Measurements from ENCODE around the gene DOCK7.

- TF ChIP-seq, protein P1, sequence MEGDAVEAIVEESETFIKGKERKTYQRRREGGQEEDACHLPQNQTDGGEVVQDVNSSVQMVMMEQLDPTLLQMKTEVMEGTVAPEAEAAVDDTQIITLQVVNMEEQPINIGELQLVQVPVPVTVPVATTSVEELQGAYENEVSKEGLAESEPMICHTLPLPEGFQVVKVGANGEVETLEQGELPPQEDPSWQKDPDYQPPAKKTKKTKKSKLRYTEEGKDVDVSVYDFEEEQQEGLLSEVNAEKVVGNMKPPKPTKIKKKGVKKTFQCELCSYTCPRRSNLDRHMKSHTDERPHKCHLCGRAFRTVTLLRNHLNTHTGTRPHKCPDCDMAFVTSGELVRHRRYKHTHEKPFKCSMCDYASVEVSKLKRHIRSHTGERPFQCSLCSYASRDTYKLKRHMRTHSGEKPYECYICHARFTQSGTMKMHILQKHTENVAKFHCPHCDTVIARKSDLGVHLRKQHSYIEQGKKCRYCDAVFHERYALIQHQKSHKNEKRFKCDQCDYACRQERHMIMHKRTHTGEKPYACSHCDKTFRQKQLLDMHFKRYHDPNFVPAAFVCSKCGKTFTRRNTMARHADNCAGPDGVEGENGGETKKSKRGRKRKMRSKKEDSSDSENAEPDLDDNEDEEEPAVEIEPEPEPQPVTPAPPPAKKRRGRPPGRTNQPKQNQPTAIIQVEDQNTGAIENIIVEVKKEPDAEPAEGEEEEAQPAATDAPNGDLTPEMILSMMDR (IDR thresholded peaks at IDR 0.05), result no peak
- TF ChIP-seq POLR2AphosphoS5 (IDR thresholded peaks at IDR 0.05; ENCODE audit: low read depth, low read length), result no peak
- no peak for TF ChIP-seq REST (IDR thresholded peaks at IDR 0.05; ENCODE audit: insufficient read depth in 1 of 2, low read depth in 2 of 2, low read length in 1 of 2)
- no peak for TF ChIP-seq SIN3A (IDR thresholded peaks at IDR 0.05; ENCODE audit: borderline replicate concordance, insufficient read depth, low read depth, low read length)
- TF ChIP-seq TCF7L2 (IDR thresholded peaks at IDR 0.05; ENCODE audit: low read depth, low read length), result no peak
Observed at GRCh38 chr1:62585469-62586155, 102.6 kb downstream of the DOCK7 start.
